Measurements from ENCODE around the gene PAIP2. TPM values are rescaled to one million over a fixed set of nuclear protein-coding genes. Genes with fewer than 3 reads are reported as not detected.

The PAIP2 gene
- total and polyA plus RNA-seq, 8 donors = 12.7 to 104 (median 60.2) TPM

DNA sequence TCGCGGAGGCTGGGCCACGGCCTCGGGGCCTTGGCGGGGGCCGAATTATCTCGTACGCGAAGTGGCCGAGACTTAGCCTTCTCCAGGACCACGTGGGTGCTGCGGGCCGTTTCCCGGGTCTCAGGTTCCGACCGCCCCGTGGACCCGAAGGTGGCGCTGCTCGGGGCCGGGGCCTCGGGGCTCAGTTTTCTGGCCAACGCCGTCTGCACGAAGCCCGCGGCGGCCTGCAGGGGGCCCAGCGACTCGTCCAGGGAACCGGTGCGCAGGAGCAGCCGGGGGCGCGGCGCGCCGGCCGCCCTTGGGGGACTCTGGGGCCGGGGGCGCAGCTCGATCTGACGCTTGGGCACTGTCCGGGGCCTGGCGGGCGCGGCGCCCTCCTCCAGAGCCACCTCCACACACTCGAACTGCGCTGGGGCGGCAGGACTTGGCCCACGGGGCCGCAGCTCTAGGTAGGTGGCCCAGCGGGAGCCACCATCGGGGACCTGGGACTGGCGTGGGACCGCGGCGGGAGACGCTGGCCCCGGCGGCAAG, 52.5 kb downstream of the PAIP2 start:
- Histone ChIP-seq H3K4me3 (peak overlapping the region; percentile 39 to 62 (median 51)), H3K27me3 (peaks cover 0 to 42% (median 0%) of the 10 kb centered on the region in 3 donors), H3K4me1 (peaks cover 19 to 56% (median 51%) of the 10 kb centered on the region in 4 donors), H3K27ac (peak overlapping the region in 3 of 5 donors; percentile 34 to 71 (median 58)), H3K9me3 (no peaks in the 10 kb centered on the region), H3K36me3 (no peaks in the 10 kb centered on the region)
- intact Hi-C loops (cut with DNase I; ENCODE audit: low total_unique reads) = no loop called here
- peak in 1 of 2 donors; percentile 70 for DNase-seq
- no peak for TF ChIP-seq EP300 (IDR thresholded peaks at IDR 0.05)
- TF ChIP-seq, protein P1, sequence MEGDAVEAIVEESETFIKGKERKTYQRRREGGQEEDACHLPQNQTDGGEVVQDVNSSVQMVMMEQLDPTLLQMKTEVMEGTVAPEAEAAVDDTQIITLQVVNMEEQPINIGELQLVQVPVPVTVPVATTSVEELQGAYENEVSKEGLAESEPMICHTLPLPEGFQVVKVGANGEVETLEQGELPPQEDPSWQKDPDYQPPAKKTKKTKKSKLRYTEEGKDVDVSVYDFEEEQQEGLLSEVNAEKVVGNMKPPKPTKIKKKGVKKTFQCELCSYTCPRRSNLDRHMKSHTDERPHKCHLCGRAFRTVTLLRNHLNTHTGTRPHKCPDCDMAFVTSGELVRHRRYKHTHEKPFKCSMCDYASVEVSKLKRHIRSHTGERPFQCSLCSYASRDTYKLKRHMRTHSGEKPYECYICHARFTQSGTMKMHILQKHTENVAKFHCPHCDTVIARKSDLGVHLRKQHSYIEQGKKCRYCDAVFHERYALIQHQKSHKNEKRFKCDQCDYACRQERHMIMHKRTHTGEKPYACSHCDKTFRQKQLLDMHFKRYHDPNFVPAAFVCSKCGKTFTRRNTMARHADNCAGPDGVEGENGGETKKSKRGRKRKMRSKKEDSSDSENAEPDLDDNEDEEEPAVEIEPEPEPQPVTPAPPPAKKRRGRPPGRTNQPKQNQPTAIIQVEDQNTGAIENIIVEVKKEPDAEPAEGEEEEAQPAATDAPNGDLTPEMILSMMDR (IDR thresholded peaks at IDR 0.05) = peak in 1 of 7 experiments; percentile 51
- 27 to 59% (median 48%) methylated on average over 17 to 62 of the region's 62 CpGs for WGBS, 5 donors

DNA sequence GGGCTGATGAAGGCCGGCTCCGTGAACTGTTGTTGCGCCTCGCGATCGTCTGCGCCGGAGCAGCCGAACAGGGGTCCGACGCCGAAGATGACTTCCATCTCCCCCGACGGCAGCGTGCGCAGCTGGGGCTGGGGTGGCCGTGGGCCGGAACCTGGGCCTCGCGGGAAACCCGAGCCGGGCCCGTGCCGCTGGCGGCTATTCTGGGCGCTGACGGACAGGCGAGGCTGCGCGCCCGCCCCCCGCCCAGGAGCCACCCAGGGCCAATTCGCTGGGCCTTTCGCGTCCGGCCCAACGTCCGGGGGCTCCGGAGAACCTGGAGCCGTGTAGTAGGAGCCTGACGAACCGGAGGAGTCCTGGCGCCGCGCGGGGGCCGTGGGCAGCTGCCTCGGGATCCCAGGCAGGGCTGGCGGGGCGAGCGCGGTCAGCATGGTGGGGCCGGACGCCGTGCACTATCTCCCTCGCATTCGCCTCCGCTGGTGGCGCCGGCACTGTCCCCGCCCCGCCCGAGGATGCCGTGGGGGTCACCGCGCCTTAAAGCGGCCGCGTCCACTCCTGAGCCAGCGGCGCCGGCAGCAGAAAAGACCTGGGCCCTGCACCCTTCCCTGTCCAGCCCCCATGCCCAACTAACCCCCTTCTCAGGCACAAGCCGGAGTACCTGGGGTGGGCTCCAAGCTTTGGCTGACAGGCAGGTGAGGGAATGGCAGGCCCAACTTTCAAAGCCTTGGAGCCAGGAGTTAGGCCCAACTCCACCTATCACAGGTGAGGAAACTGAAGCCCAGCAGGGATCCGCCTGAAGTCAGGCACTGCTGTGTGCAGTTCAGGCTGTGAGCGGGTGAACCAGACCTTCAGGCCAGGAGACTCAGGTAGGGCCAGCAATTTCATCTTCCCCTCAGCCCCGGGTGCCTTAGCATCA, 53.3 kb downstream of the PAIP2 start, which contains the start of gene PROB1:
PROB1 (minus strand) TSS at position 451 of the 913 bp plus-strand sequence; CDS start at position 428, 23 bp downstream.
- Histone ChIP-seq H3K27ac (peak within 1 kb of the TSS in 3 of 5 donors; percentile 34 to 71 (median 58)), H3K4me3 (peak within 1 kb of the TSS; percentile 39 to 62 (median 51)), H3K4me1 (peaks cover 19 to 50% (median 48%) of the 10 kb centered on the region in 4 donors), H3K9me3 (no peaks in the 10 kb centered on the region), H3K27me3 (peaks cover 0 to 42% (median 0%) of the 10 kb centered on the region in 3 donors), H3K36me3 (peaks cover 0 to 2% (median 0%) of the 10 kb centered on the region in 4 donors)
- intact Hi-C loops (cut with DNase I; ENCODE audit: low total_unique reads) = no loop called here
- WGBS, 5 donors = 52 to 70% (median 67%) methylated on average over 17 to 76 of the region's 76 CpGs
- peak in 1 of 2 donors; percentile 51 for DNase-seq
- no peak for TF ChIP-seq EP300 (IDR thresholded peaks at IDR 0.05)
- no peak for TF ChIP-seq POLR2A (IDR thresholded peaks at IDR 0.05)
- TF ChIP-seq, protein P1 (IDR thresholded peaks at IDR 0.05) = no peak
- TF ChIP-seq POLR2AphosphoS5 (IDR thresholded peaks at IDR 0.05) = peak in 1 of 3 donors; percentile 18

DNA sequence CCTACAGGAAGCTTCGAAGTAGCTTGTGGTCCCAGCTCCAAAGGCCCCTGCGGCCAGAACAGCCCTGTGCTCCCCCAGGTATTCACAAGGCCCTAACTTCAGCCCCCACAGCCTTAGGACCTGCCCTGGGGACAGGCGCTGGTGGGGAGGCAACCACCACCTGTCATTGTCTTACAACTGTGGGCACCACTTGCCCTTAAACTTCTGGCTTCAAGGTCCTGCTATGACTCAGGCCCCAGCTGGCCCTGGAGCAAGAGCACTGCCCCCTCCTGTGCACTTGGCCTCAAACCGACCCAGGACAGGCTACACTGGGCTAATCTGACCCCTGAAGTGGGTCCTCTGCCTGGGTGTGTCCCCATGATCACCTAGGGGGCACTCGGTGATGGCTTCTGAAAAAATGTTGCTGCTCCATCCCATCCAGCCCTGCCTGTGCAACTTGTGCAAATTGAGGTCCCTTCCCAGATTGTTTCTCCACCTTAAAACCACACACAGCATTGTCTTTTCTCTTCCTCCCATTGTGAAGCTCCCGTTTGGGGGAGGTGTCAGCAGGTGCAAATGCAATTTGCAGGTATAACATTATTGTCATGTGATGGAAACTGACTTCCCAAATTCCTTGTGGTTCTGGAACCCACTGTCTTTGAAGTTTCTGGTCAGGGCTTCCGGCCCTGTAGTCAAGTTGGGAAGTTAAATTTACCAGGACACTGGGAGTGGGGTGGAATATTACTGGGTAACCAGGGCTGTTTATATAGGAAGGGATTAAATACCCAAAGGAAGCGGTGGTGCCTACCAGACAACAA, 54.4 kb downstream of the PAIP2 start:
- Histone ChIP-seq H3K4me3 (no peak overlapping the region), H3K9me3 (no peaks in the 10 kb centered on the region), H3K4me1 (peaks cover 14 to 46% (median 43%) of the 10 kb centered on the region in 4 donors), H3K36me3 (peaks cover 0 to 3% (median 0%) of the 10 kb centered on the region in 4 donors), H3K27me3 (peaks cover 0 to 42% (median 0%) of the 10 kb centered on the region in 3 donors), H3K27ac (no peak overlapping the region)
- intact Hi-C loops (cut with DNase I; ENCODE audit: low total_unique reads) = no loop called here
- TF ChIP-seq EP300 (IDR thresholded peaks at IDR 0.05) = no peak
- TF ChIP-seq POLR2AphosphoS5 (IDR thresholded peaks at IDR 0.05) = no peak
- TF ChIP-seq, protein P1 (IDR thresholded peaks at IDR 0.05) = no peak
- no peak for TF ChIP-seq POLR2A (IDR thresholded peaks at IDR 0.05)
- 73 to 87% (median 80%) methylated on average over 5 to 8 of the region's 8 CpGs for WGBS, 5 donors
- DNase-seq = no peak

DNA sequence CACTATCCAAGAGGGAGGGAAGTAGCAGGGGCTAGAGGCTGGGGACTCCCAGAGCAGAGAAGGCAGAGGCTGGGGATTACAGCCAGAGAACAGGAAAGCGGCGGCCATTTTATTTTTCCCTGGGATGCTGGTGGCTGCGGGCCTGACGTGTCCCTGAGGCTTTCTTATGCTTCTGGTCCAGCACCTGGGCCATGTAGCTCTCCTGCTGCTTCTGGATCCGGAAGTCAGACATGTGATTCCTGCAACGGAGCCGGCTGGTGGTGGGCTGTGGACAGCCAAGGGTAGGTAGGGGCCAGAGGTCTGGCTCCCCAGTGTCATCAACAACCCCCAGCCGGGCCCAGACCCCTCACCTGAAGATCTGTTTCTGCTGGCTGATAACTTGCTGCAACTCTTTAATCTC, 55.0 kb downstream of the PAIP2 start:
- Histone ChIP-seq H3K36me3 (peaks cover 0 to 3% (median 0%) of the 10 kb centered on the region in 4 donors), H3K4me1 (peaks cover 8 to 40% (median 36%) of the 10 kb centered on the region in 4 donors), H3K27me3 (peaks cover 0 to 40% (median 0%) of the 10 kb centered on the region in 3 donors), H3K4me3 (no peak overlapping the region), H3K27ac (no peak overlapping the region), H3K9me3 (no peaks in the 10 kb centered on the region)
- DNase-seq = no peak
- WGBS, 5 donors = 88 to 97% (median 92%) methylated on average over 7 to 8 of the region's 8 CpGs
- TF ChIP-seq POLR2AphosphoS5 (IDR thresholded peaks at IDR 0.05) (no peak), EP300 (IDR thresholded peaks at IDR 0.05) (no peak), POLR2A (IDR thresholded peaks at IDR 0.05) (no peak)
- TF ChIP-seq, protein P1 (IDR thresholded peaks at IDR 0.05) = no peak
- intact Hi-C loops (cut with DNase I; ENCODE audit: low total_unique reads) = no loop called here
